T1000 (cell line): Measurements from ENCODE around the gene TULP4.

Experiments
- DNase-seq: peaks from one replicate; lab custom pipeline; 2025; ENCODE audit warnings: mixed read lengths; lab: John Stamatoyannopoulos, UW

TULP4 gene

GRCh38 chr6:158358450-158359077, 46.3 kb downstream of the TULP4 start:
- no peak for DNase-seq

- no peak for DNase-seq
Observed at GRCh38 chr6:158361068-158361467, 48.8 kb downstream of the TULP4 start.

GRCh38 chr6:158361961-158362669, 49.9 kb downstream of the TULP4 start:
- DNase-seq, result no peak

- DNase-seq, result no peak
Observed at GRCh38 chr6:158366363-158366762, 54.1 kb downstream of the TULP4 start.

- no peak for DNase-seq
Observed at GRCh38 chr6:158367816-158368215, 55.6 kb downstream of the TULP4 start.

GRCh38 chr6:158369241-158369640, 57.0 kb downstream of the TULP4 start:
- no peak for DNase-seq

GRCh38 chr6:158370805-158371204, 58.5 kb downstream of the TULP4 start:
- no peak for DNase-seq

GRCh38 chr6:158371261-158371660, 59.0 kb downstream of the TULP4 start:
- no peak for DNase-seq

- no peak for DNase-seq
Observed at GRCh38 chr6:158372574-158372973, 60.3 kb downstream of the TULP4 start.

- DNase-seq, result no peak
Observed at GRCh38 chr6:158373214-158373613, 60.9 kb downstream of the TULP4 start.

GRCh38 chr6:158374020-158374419, 61.8 kb downstream of the TULP4 start:
- no peak for DNase-seq

GRCh38 chr6:158376631-158377081, 64.4 kb downstream of the TULP4 start:
- no peak for DNase-seq

GRCh38 chr6:158377860-158378259, 65.6 kb downstream of the TULP4 start:
- no peak for DNase-seq

- DNase-seq, result no peak
Observed at GRCh38 chr6:158379336-158379735, 67.1 kb downstream of the TULP4 start.

GRCh38 chr6:158381214-158381613, 68.9 kb downstream of the TULP4 start:
- no peak for DNase-seq

GRCh38 chr6:158382491-158382890, 70.2 kb downstream of the TULP4 start:
- DNase-seq, result no peak

- no peak for DNase-seq
Observed at GRCh38 chr6:158383057-158383456, 70.8 kb downstream of the TULP4 start.

GRCh38 chr6:158383542-158383941, 71.3 kb downstream of the TULP4 start:
- DNase-seq, result no peak

GRCh38 chr6:158384671-158385110, 72.4 kb downstream of the TULP4 start:
- no peak for DNase-seq

- no peak for DNase-seq
Observed at GRCh38 chr6:158387036-158387435, 74.8 kb downstream of the TULP4 start.

- DNase-seq, result no peak
Observed at GRCh38 chr6:158387578-158387977, 75.3 kb downstream of the TULP4 start.

GRCh38 chr6:158388727-158389126, 76.5 kb downstream of the TULP4 start:
- no peak for DNase-seq

- DNase-seq, result no peak
Observed at GRCh38 chr6:158389193-158389919, 77.1 kb downstream of the TULP4 start.
